Common myeloid progenitor, CD34-positive (primary cell): Measurements from ENCODE around the gene CST6.

ENCODE experiments used
- CTCF ChIA-PET: fragments of 350-600 bp; sonication (Branson Sonifier 250); formaldehyde crosslinking; loops from one replicate; lab custom pipeline; 2021; ENCODE audit warnings: antibody characterized with exemption; lab: Charles Lee
- POLR2A ChIA-PET: fragments of 350-600 bp; sonication (Branson Sonifier 250); formaldehyde crosslinking; loops from one replicate; lab custom pipeline; 2021; ENCODE audit warnings: antibody characterized with exemption; lab: Charles Lee
- DNase-seq, 3 donors: peaks; one replicate each; pipeline versions ENCODE4 v3.0.0 to v3.0.0-alpha.2; 2013
- H3K27ac ChIP-seq, 2 experiments: 1 replicate in 1 of 2; 2 replicates in 1 of 2; pipeline ENCODE4 v1.7.0; 2013; ENCODE audit warnings: inconsistent platforms in 2 of 2, low read length in 2 of 2, mild to moderate bottlenecking in 2 of 2, low read depth in 1 of 2, moderate library complexity in 1 of 2; ENCODE audit not compliant: severe bottlenecking in 2 of 2, insufficient read depth in 1 of 2, poor library complexity in 1 of 2
- H3K27me3 ChIP-seq, 5 experiments: replicated peaks in 2 of 5; 1 replicate in 3 of 5; 2 replicates in 2 of 5; pipeline versions ENCODE4 v1.6.1 to v1.7.0; 2013; ENCODE audit warnings: low read length in 4 of 5, mild to moderate bottlenecking in 2 of 5, moderate library complexity in 2 of 5, inconsistent platforms in 1 of 5; ENCODE audit not compliant: insufficient read depth in 5 of 5, control insufficient read depth in 4 of 5
- H3K36me3 ChIP-seq, 4 experiments: 1 replicate in 2 of 4; 2 replicates in 2 of 4; pipeline versions ENCODE4 v1.6.1 to v1.7.0; 2013; ENCODE audit warnings: low read length in 3 of 4, control low read depth in 1 of 4, mild to moderate bottlenecking in 1 of 4; ENCODE audit not compliant: control insufficient read depth in 4 of 4, insufficient read depth in 4 of 4
- H3K4me1 ChIP-seq, 4 experiments: 1 replicate in 3 of 4; 2 replicates in 1 of 4; pipeline versions ENCODE4 v1.6.1 to v1.7.1; 2013; ENCODE audit warnings: low read length in 3 of 4, mild to moderate bottlenecking in 3 of 4, control low read depth in 1 of 4, inconsistent platforms in 1 of 4, moderate library complexity in 1 of 4; ENCODE audit not compliant: control insufficient read depth in 4 of 4, insufficient read depth in 4 of 4; ENCODE audit errors: control extremely low read depth in 1 of 4
- H3K4me3 ChIP-seq, 7 experiments: 1 replicate in 4 of 7; 2 replicates in 3 of 7; pipeline versions ENCODE4 v1.5.1 to v1.7.0; 2013; ENCODE audit warnings: mild to moderate bottlenecking in 7 of 7, low read length in 6 of 7, moderate library complexity in 6 of 7, inconsistent platforms in 2 of 7, low read depth in 2 of 7, control low read depth in 1 of 7; ENCODE audit not compliant: insufficient read depth in 4 of 7, control insufficient read depth in 1 of 7; ENCODE audit errors: extremely low read depth in 1 of 7
- H3K9me3 ChIP-seq, 5 experiments: 1 replicate in 4 of 5; 2 replicates in 1 of 5; pipeline versions ENCODE4 v1.6.1 to v1.7.1; 2013; ENCODE audit warnings: low read length in 4 of 5, mild to moderate bottlenecking in 2 of 5, inconsistent platforms in 1 of 5, low read depth in 1 of 5, moderate library complexity in 1 of 5; ENCODE audit not compliant: control insufficient read depth in 4 of 5, insufficient read depth in 2 of 5; ENCODE audit errors: control extremely low read depth in 1 of 5
- WGBS: methylation state at CpG from one replicate; pipeline ENCODE4 v1.1.5; 2013; ENCODE audit not compliant: insufficient coverage; 5-methylcytosine and 5-hydroxymethylcytosine counted together

CST6 gene

GRCh38 chr11:66062408-66062807, 50.6 kb downstream of the CST6 start:
- H3K4me1 ChIP-seq: peaks cover 4 to 15% (median 12%) of the 10 kb centered on the region in 4 experiments
- no peaks in the 10 kb centered on the region for H3K9me3 ChIP-seq
- no peak for DNase-seq
- no peak overlapping the region for H3K4me3 ChIP-seq
- POLR2A ChIA-PET: interaction anchor here (1.0 kb wide), 1 partner anchor 12 kb away, joined by 3 read pairs; no protein-coding TSS in a partner anchor
- CTCF ChIA-PET: interaction anchor here (1.4 to 9.5 kb wide), 4 partner anchors 10 to 54 kb away, joined by 3 to 99 read pairs (median 14); partner anchors contain the start of genes GAL3ST3 and SF3B2
- no peak overlapping the region for H3K27ac ChIP-seq
- 100% methylated on average over 1 of the region's 2 CpGs for WGBS
- H3K27me3 ChIP-seq: no peaks in the 10 kb centered on the region
- H3K36me3 ChIP-seq: peaks cover 31 to 93% (median 79%) of the 10 kb centered on the region in 4 experiments
